Esophagus mucosa (tissue), 1 donor: ENCODE measurements around the gene ZNF678. TPM values are rescaled to one million over a fixed set of nuclear protein-coding genes. Genes with fewer than 3 reads are reported as not detected.
A peak's percentile ranks its signal among the peaks of the same experiment; 100 is the strongest.
"Not testable (repeated sequence)": the region's sequence is repeated elsewhere in the genome, so short reads cannot be mapped to it uniquely, and the experiment has no call there.

ENCODE experiments used
- ATAC-seq: fragments of 200-7000 bp; cut with Tn5 transposase; one replicate; pipeline ENCODE4 v1.9.1; 2020
- total RNA-seq: library from RNA; stranded (reverse); gene quantifications from one replicate; pipeline ENCODE4 v1.2.4, GENCODE V29; 2023
- donor health status: DM: yes; HTN: yes; CAD: no.

ZNF678 gene
- total RNA-seq: 2.7 TPM

DNA sequence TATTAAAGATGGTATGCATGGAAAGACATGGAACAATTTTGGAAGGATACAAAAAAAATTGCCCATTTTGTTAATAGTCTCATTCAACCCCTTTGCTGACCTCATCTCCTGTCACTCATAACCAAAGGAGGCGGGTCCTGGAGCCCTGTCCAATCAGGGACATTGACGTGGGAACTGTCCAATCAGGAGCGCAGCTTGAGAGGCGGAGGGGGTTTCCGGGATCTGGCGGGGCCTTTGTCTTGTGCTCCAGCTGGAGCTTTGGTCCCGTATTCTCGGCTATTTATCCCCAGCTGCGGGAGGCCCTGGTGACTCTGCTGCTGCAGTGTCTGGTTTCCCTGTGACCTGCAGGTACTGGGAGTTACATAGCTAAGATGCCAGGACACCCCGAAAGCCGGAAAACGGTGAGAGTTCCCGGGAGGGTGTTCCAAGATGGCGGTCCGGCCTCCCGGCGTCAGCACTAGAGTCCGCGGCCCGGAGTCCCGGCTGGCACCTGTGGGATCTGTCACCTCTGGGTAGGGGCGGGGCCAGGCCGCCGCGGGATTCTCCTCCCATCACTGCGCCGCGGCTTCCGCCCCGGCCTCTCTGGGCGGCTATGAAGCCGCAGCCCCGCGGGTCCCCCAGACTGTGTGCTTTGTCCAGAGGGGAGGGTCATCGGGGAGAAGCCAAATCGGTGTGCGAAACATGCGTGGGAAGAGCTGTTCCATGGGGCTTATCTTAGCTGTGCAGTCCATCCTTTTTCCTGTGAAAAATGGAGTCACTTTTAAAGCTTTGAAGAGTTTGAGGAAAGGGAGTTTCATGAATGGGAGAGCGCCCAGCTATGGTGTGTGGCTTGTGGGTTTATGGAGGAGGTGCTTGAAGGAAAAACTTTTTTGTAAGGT, at the start of gene ZNF678:
Gene ZNF678 (plus strand): TSS at position 233 of the 878 bp plus-strand sequence. CDS start 87,436 bp downstream, outside the sequence.
- peak; percentile 97 for ATAC-seq

DNA sequence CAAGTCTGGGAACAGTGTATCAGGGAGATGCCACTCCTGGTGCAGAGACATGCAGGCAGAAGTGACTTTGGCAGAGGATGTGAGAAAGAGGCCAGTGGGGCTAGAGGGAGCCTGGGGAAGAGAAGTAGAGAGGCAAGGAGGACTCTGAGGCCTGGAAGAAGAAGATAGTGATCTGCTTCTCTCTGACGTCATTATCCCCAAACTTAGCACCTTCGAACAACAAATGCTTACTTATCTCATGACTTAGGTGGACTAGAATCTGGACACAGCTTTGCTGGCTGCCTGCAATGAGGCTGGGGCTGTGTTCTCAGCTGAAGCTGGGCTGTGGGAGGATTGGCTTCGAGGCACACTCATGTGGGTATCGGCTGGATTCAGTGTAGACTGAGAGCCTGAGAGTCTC, 44.5 kb upstream of the ZNF678 start:
- ATAC-seq: no peak

DNA sequence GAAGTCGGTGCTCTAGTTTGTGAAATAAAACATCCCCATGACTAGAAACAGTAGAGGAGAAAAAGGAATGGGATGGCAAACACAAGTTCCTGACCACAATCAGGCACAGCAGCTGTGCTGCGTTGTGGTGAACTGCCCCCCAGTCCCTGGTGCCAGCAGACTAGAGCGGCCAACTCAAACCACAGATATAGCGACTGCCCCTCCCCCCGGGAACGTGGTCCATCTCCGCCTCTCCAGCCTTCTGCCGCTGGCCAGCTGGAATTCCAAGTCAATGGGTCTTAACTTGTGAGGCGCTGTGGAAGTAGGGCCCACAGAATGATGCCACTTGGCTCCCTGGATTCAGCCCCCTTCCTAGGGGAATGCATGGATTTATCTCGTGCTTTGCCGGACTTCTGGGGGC, 41.6 kb upstream of the ZNF678 start:
- no peak for ATAC-seq

DNA sequence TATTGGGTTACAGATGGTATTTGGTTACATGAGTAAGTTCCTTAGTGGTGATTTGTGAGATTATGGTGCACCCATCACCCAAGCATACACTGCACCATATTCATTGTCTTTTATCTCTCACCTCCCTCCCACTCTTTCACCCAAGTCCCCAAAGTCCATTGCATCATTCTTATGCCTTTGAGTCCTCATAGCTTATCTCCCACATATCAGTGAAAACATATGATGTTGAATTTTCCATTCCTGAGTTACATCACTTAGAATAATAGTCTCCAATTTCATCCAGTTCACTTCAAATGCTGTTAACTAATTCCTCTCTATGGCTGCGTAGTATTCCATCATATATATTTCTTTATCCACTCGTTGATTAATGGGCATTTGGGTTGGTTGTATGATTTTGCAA, 36.8 kb upstream of the ZNF678 start:
- no peak for ATAC-seq

DNA sequence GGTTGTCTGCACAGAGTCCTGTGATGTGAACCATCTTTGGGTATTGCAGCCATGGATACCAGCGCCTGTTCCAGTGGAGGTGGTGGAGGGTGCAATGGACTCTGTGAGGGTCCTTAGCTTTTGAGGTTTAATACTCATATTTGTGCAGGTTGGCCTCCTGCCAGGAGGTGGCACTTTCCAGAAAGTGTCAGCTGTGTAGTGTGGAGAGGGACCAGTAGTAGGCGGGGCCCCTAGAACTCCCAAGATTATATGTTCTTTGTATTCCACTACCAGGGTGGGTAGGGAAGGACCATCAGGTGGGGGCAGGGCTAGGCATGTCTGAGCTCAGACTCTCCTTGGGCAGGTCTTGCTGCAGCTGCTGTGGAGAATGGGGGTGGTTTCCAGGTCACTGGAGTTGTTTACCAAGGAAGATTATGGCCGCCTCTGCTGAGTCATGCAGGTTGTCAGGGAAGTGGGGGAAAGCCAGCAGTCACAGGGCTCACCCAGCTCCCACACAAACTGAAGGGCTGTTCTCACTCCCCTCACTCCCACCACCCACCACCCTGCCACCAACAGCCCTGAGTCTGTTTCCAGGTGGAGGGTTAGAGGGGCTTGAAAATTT, 31.2 kb upstream of the ZNF678 start:
- ATAC-seq: peak; percentile 69

DNA sequence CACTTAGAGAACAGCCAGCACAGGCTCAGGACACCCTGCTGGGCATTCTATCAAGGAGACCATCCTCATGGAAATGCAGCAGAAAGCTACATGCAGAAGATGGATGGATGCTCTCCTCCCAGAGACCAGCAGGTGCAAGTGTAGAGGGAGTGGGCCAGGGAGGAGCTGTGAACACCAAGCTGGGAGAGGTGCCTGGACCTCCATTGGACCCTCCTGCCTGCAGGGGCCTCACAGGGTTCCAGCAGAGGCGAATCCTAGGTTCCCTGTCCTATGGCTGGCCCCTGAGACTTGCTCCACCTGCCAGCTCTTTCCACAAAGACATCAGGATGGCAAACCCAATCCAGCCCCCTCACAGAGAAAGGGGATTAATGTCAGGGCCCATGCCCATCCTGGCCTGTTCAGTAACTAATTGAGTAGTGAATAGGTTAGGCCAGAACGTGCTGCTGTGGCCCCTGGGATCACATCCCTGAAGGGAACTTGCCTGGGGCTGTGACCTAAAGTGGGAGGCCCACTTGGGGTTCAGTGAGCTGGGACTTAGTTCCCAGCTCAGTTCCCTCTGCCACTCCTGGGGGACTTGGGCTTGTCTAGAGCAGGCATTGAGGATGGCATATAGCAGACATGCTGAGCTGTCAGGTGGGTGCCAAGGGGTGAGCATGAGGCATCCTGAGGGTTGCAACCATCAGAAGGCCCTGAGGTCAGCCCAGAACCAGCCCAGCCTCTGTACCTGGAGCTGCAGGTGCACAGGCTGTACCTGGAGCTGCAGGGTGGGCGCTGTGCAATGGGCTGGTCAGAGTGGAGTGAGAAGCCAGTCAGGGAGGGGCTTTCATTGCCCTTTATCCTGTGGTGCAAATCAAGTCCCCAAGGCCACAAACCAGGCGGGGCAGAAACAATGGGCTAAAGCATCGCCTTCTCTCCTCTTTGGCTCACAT, 22.9 kb upstream of the ZNF678 start:
- no peak for ATAC-seq

DNA sequence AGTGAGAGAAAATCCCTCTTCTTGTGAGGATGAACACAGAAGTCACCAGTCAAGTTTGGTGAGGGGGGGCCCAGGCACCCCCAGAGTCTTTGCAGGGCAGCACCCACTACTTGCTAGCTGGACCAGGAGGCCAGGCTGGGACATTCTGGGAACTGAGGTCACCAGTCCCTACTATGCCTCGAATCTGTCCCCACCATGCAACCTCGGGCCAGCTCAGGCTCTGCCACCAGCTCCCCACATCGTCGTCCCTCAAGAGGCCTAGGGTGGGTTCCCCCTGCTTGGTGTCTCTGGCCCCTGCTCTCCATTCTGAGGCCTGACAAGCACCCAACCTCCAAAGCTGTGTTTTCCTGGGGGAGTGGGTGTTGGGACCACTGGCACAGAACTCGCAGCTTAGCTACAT, 22.2 kb upstream of the ZNF678 start:
- no peak for ATAC-seq

DNA sequence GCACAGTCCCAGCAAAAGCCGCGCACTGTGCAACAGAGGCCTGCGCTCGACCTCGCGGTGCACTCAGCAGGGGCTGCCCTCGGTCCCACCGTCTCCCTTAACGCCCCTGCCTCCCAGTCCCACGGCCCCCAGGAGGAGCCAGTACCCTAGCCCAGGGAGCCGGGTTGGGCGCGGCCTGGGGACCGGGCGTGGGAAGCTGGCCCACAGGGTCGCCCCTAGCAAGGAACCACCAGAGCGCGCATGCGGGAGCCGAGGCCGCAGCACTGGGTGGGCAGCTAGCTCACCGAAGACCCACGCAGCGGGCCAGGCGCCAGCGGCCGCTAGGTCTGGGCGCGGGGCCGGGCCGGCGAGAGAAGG, 21.6 kb upstream of the ZNF678 start:
- ATAC-seq: peak; percentile 5

DNA sequence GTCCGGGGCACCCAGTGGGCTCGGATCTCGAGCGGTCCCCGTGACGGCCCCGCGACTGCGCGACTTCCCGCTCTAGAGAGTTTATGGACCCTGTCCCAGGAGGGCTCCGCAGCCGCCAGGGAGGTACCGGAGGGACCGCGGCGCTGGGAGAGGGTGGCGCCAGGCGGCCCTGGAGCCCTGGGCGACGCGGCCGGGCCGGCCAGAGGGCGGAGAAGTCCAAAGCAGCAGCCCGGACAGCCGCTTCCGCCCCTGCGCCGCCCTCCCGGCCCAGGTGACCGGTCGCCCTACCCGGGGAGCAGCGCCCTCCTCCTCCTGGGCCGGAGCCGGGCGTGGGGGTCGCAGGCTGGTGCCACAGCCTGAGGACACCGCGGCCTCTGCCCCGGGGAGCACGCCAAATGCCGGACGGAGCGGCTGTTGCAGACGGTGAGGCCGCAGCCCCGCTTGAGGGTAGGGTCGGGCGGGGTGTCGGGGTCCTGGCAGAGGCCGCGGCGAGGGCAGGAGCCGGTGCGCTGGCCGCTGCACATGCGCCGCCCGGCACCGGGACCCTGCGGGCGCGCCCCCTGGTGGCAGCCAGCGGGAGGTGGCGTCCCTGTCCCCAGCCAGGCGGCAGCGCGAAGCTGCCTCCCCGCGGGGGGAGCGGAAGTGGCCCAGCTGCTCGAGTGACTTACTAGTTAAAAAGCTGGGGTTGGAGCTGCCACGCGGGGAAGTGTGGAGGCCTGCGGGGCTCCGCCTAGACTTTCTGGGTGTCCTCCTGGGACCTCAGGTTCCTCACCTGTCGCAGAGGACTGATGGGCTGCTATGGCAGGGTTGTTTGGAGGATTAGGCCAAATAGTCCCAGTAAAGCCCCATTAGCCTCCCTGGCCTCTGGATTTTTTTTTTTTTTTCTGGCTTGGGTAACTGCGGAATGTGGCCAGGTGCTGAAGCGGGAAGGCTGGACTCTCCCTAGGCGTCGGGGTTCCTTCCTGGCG, 20.9 kb upstream of the ZNF678 start:
- peak; percentile 95 for ATAC-seq

DNA sequence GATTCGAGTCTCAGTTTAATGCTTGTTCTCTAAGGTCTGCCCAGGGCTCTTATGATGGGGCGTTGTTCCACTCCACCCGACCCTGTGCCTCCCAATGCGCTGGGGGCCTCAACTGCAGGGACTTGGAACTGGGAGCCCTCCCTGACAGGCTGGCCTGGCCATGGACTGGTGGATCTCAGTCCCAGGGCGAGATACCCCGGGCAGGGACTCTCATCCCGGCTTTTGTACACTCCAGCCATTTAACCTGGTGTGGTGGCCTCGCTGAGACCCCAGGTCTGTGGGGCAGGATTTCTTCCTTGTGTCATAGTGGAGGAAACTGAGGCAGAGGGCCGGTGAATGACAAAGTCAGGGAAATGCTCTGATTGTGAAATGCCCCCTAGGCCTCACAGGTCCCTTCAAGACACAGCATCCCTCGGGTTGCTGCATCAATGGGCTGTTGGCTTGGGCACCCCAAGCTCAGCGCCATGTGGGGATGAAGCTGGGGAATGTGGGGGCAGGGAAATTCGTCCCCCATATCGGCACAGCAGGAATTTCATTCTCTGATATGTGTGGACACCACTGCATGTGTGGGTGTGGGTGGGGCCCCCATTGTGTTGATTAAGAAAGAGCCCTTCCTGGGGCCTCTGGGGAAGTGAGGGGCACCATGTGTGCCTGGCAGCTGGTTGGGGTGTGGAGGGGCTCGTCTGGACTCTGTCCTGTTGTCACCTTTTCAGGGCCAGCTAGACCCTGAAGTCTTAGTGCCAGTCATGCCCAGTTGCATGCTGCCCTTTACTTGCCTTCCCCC, 19.9 kb upstream of the ZNF678 start:
- ATAC-seq: no peak

DNA sequence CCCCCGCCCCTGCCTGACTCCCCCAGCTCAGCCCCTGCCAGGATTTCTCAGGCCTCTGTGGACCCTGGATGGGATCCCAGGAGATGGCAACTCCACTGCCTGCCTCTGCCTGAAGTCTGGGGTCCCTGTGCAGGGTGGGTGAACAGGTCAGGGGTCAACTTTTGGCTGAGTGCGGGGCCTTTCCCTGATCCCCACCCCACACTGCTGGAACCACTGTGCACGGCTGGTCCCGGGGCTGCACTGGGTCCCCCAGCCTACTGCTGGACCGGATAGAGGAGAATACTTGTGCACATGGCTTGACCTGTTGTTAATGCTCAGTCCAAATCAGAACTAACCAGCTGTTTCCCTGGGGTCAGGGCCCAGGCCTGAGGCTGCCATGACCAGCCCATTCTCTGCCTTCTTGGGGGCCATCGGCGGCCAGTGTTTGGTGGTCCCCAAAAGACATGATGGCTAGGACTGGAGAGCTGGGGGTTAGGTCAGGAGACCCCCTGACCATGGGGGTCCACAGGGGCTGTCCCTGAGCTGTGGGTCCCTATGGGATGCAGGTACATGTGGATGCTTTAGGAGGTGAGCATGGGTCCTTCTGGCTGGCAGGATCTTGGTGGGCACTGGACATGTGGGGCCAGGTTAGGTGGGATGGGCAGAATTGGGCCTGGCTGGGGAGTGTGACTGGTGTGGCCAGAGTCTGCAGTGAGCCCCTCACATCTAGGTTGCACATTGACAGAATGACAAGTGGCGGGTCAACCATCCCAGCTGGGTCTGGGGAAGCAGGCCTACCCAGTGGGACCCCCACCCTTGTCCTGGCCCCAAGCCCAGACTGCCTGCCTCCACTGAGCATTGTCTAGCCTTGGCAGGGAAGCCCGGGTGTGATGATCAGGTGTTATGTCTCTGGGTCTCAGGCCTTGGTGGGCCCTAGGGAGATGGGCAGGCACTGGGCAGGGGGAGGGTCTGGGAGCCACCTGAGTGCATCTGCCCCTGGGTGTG, 19.0 kb upstream of the ZNF678 start:
- ATAC-seq: no peak

DNA sequence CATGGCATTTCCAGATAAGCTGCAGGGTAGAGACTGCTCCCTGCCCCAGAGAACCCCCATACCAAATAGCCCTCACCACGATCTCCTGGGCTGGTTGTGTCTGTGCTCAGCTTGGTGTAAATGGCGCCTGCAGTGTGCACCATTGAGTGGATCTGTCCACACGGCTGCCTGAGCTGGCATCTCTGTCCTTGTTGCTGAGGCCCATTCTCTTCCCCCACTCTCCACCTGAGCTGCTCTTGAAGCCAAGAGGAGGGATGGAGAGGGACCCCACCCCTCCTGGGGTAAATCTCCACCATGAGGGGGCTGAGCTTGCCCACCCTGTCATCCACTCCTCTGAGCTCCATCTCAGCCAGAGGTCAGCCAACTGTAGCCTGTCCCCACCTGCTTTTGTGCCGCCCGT, 18.0 kb upstream of the ZNF678 start:
- no peak for ATAC-seq

DNA sequence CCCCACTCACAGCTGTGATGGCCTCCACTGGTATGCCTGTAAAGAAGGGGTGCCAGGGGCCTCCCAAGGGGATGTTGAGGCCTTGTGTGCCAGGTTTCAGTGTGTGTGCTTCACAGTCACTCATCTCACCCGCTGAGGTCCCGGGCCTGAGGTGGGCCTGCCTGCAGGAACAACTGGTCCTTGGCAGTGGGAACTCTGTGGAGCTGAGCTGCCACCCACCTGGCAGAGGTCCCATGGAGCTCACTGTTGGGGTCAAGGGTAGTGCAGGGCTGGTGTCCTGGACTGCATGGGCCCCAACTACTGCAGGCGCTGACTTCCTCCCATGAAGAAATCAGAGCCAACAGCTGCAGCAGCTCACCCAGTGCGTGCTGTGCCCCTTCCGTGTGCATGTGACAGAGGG, 17.3 kb upstream of the ZNF678 start:
- ATAC-seq: no peak

DNA sequence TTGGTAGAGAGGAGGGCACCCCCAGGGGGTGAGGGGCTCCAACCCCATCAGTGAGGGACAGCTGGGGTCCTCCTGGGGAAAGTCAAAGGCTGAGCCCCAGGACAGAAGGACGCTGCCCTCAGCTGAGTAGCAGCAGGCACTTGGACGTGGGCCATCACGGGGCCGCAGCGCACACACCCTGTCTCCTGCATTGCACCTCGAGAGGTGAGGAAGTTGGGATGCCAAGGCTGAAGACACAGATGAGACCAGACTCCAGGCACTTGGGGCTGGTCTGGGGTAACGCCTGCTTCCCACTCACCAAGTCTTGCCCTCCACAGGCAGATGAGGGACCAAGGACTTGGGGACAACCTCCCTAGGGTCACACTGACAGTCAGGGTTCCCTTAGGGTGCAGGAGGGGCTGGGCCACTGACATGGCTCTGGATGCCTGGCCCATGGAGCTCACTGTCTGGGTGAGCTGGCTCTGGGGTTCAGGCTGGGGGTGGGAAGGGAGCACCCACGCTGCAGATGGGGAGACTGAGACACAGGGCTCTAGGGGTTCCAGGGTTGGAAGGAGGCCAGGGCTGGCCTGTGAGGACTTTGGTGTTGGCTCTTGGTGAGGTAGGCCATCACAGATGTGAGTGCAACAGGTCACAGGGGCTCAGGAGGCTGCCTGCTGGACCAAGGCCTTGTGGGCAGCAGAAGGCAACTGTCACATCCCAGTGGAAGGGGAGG, 16.6 kb upstream of the ZNF678 start:
- ATAC-seq: no peak

DNA sequence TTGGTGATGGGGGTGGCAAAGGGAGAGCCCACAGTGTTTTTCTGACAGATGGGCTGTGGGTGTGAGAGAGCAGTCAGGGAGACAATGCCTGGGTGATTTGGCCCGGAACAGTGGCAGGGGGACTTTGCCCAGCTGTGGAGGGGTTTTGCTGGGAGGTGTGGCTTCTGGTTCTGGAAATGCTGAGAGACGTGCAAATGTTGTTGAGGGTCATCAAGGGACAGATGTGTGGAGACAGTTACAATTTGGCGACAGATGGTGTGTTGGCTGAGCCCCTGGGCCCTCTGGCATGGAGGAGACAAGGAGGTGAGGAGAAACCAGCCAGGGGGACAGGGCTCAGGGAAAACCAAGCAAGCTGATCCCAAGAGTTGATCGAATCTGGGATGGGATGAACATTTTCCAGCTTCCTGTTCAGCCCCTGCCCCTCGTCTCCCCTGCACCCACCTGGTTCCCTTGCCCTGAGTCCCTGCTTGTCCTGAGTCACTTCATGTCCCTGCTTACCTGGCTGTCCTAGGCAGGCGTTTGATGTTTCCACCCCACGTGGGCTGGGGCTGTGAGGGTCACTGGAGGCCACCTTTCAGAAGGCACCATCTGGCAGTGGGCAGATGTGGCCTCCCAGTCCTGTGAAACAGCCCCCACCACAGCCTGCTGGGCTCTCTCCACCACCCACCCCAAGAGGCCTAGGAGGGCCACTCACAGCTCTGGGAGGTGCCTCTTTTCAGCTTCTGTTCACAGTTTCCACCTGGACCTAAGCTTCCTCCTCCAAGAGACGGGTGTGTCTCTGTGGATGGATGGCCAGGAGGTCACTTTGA, 15.8 kb upstream of the ZNF678 start:
- no peak for ATAC-seq

DNA sequence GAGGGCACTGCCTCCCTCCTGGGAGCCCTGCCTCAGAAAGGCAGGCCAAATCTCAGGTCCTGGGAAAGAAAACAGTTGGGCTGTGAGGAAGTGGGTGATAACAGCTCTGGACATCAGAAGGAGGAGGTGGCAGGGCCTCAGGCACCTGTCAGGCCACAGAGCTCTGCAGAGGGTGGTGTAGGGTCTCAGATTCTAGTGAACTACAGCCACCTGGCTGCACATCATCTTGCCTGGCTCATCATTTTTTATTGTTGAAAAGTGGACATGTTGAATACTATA, 15.3 kb upstream of the ZNF678 start:
- no peak for ATAC-seq

DNA sequence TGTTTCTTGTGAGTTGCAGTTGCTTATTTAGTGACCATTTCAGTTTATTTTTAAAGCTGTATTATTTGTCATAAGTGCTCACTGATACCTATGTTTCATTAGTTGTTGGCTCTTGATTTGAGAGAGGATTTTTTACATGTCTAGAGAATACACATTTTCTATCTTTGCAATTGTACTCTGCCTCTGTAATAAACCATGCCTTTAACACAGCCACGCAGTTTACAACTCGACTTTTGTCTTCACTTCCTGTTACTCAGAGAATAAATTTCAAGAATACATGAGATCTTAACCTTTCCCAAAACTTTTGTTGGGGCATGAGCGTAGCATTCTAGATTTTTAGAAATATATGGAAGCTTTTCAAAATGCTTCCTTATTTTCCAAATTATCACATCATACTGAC, 14.9 kb upstream of the ZNF678 start:
- ATAC-seq: no peak

DNA sequence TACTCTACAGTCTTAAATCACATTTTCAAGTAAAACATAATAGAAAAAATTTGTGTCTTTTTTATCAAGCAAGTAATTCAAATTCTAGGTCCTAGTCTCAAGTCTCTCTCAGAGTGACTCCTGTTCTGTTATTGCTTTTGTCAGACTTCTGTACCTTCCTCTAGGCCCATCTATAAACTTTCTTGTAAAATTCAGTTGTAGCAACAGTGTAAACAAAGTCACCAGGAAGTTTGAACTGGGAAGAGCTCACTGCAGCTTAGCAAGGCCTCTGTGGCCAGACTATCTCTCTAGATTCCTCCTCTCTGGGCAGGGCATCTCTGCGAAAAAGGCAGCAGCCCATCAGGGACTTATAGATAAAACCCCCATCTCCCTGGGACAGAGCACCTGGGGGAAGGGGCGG, 13.5 kb upstream of the ZNF678 start:
- no peak for ATAC-seq

DNA sequence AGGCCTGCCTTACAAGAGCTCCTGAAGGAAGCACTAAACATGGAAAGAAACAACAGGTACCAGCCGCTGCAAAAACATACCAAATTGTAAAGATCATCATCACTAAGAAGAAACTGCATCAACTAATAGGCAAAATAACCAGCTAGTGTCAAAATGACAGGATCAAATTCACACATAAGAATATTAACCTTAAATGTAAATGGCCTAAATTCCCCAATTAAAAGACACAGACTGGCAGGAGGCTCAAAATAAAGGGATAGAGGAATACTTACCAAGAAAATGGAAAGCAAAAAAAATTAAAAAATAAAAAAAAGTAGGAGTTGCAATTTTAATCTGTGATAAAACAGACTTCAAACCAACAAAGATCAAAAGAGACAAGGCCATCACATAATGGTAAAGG, 11.5 kb upstream of the ZNF678 start:
- ATAC-seq: not testable (repeated sequence)
